Sigmoid colon (tissue), 7 donors: ENCODE data around the gene SIK2. TPM values are rescaled to one million over a fixed set of nuclear protein-coding genes. Genes with fewer than 3 reads are reported as not detected.

Experiments used
- DNase-seq: peaks from one replicate; pipeline ENCODE4 v3.0.0-alpha.2; 2019
- H3K27ac ChIP-seq, 4 donors: fragments of 200-600 bp; sonication (generic); one replicate each; pipeline ENCODE4 v1.5.1; 2016 to 2019; ENCODE audit warnings: mild to moderate bottlenecking in 1 of 4
- H3K27me3 ChIP-seq, 3 donors: fragments of 200-600 bp; sonication (generic); one replicate each; pipeline ENCODE4 v1.5.1; 2019; ENCODE audit warnings: mild to moderate bottlenecking in 1 of 3
- H3K36me3 ChIP-seq, 4 donors: fragments of 200-600 bp; sonication (generic); one replicate each; pipeline ENCODE4 v1.5.1; 2016 to 2019
- H3K4me1 ChIP-seq, 4 donors: fragments of 200-600 bp; sonication (generic); one replicate each; pipeline ENCODE4 v1.5.1; 2017 to 2019
- H3K4me3 ChIP-seq, 4 donors: fragments of 200-600 bp; sonication (generic); one replicate each; pipeline ENCODE4 v1.5.1; 2017 to 2019; ENCODE audit warnings: mild to moderate bottlenecking in 2 of 4, moderate library complexity in 1 of 4
- H3K9me3 ChIP-seq, 4 donors: fragments of 200-600 bp in 3 of 4; sonication (generic) in 3 of 4; one replicate each; pipeline versions ENCODE4 v1.5.1 to v1.6.1; 2013 to 2019
- CTCF ChIP-seq, 4 experiments: fragments of 450-650 bp in 3 of 4; fragments of 200-600 bp in 1 of 4; IDR thresholded peaks; one replicate each; pipeline ENCODE4 v1.5.1; 2016 to 2019; ENCODE audit warnings: antibody characterized with exemption in 4 of 4, mild to moderate bottlenecking in 3 of 4, moderate library complexity in 2 of 4
- EP300 ChIP-seq, 4 donors: sonication (generic); formaldehyde crosslinking; IDR thresholded peaks; one replicate each; pipeline ENCODE4 v1.6.1; 2017; ENCODE audit warnings: antibody characterized with exemption in 4 of 4
- POLR2A ChIP-seq, 2 donors: fragments of 450-650 bp; IDR thresholded peaks; one replicate each; pipeline ENCODE4 v1.6.1; 2016; ENCODE audit warnings: antibody characterized with exemption in 2 of 2, mild to moderate bottlenecking in 2 of 2, moderate library complexity in 2 of 2
- POLR2AphosphoS5 ChIP-seq, 4 donors: sonication (generic); formaldehyde crosslinking; IDR thresholded peaks; one replicate each; pipeline ENCODE4 v1.6.1; 2017; ENCODE audit warnings: antibody characterized with exemption in 4 of 4
- WGBS, 2 donors: extraction: QIAGEN DNeasy Blood & Tissue Kit; methylation state at CpG; one replicate each; pipeline ENCODE4 v1.1.7; 2013; 5-methylcytosine and 5-hydroxymethylcytosine counted together
- intact Hi-C: fragments of 100-400 bp; cut with DNase I; formaldehyde crosslinking; loops from one replicate; pipeline ENCODE4 v1.15.1; 2023
- polyA plus RNA-seq, 3 donors: library from polyadenylated mRNA; stranded (reverse); fragments of 200-250 nt; gene quantifications; one replicate each; pipeline ENCODE4 v1.2.3, GENCODE V29; 2013
- total RNA-seq, 4 donors: library from RNA; depleted of rRNA; stranded (reverse); fragments of >200 nt; gene quantifications; one replicate each; pipeline ENCODE4 v1.1.0, GENCODE V29; 2016
- donor health status: healthy with polysubstance abuse.
- donor health status: Bipolar disorder and iron deficiency.
- donor health status: healthy.

The SIK2 gene
- total and polyA plus RNA-seq, 7 donors = 4.8 to 14.1 (median 10.7) TPM

DNA sequence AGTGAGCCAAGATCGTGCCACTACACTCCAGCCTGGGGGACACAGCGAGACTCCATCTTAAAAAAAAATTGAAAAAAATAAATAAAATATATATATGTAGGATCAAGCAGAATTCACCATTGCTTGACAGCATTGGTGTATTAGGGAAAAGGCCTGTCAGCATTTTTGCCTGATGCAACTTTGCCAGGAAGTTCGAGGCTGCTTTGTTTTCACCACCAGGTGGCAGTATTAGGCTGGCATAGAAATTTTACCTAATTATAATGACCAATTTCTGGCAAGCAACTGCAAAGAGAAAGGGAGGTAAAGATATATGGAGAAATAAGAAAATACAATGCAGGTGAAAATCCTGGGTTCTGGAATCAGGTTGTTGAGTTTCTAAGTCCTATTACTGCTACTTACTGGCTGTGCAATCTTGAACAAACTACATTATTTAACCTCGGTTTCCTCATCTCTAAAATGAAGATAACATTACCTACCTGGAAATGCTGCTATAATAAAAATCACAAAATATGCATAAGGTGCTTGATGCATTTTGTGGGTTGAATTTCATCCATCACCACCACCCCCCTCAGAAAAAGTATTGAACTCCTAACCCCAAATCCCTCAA is 37.0 kb upstream of the SIK2 start:
- 62 to 72% methylated on average over 4 of the region's 4 CpGs for WGBS, 2 donors
- intact Hi-C loops = loop anchor here (1.0 kb wide), 1 partner anchor 212 kb away; no protein-coding TSS in a partner anchor

GRCh38 chr11:111566324-111566723 is 35.9 kb upstream of the SIK2 start:
- peaks cover 0 to 7% (median 0%) of the 10 kb centered on the region in 4 donors for H3K4me1 ChIP-seq
- H3K27me3 ChIP-seq = no peaks in the 10 kb centered on the region
- WGBS, 2 donors = 65 to 83% methylated on average over 7 of the region's 7 CpGs
- H3K4me3 ChIP-seq = no peak overlapping the region
- peaks cover 0 to under 1% (median 0%) of the 10 kb centered on the region in 4 donors for H3K36me3 ChIP-seq
- TF ChIP-seq POLR2A (IDR thresholded peaks at IDR 0.05) (no peak), POLR2AphosphoS5 (IDR thresholded peaks at IDR 0.05) (no peak), EP300 (IDR thresholded peaks at IDR 0.05) (no peak), CTCF (IDR thresholded peaks at IDR 0.05) (no peak)
- DNase-seq = no peak
- no peaks in the 10 kb centered on the region for H3K9me3 ChIP-seq
- intact Hi-C loops = loop anchor here (2.0 kb wide), 1 partner anchor 274 kb away; no protein-coding TSS in a partner anchor
- H3K27ac ChIP-seq = no peak overlapping the region

More for the DNA sequence above, 37.0 kb upstream of the SIK2 start:
- Histone ChIP-seq H3K9me3 (no peaks in the 10 kb centered on the region), H3K4me1 (peaks cover 0 to 8% (median 0%) of the 10 kb centered on the region in 4 donors), H3K27me3 (no peaks in the 10 kb centered on the region), H3K4me3 (no peak overlapping the region), H3K27ac (no peak overlapping the region), H3K36me3 (peaks cover 0 to 12% (median 0%) of the 10 kb centered on the region in 4 donors)
- TF ChIP-seq POLR2A (IDR thresholded peaks at IDR 0.05) (no peak), EP300 (IDR thresholded peaks at IDR 0.05) (no peak), POLR2AphosphoS5 (IDR thresholded peaks at IDR 0.05) (peak in 2 of 4 donors; percentile 18 to 20), CTCF (IDR thresholded peaks at IDR 0.05) (peak; percentile 66 to 89 (median 76))
- peak; percentile 78 for DNase-seq

GRCh38 chr11:111569476-111569875 is 32.8 kb upstream of the SIK2 start:
- DNase-seq = no peak
- WGBS, 2 donors = 77 to 78% methylated on average over 4 of the region's 4 CpGs
- intact Hi-C loops = no loop called here
- TF ChIP-seq EP300 (IDR thresholded peaks at IDR 0.05) = no peak
- no peak for TF ChIP-seq POLR2AphosphoS5 (IDR thresholded peaks at IDR 0.05)
- Histone ChIP-seq H3K27me3 (no peaks in the 10 kb centered on the region), H3K27ac (no peak overlapping the region), H3K4me3 (no peak overlapping the region), H3K9me3 (no peaks in the 10 kb centered on the region), H3K4me1 (peaks cover 0 to 11% (median 4%) of the 10 kb centered on the region in 4 donors), H3K36me3 (no peaks in the 10 kb centered on the region)

DNA sequence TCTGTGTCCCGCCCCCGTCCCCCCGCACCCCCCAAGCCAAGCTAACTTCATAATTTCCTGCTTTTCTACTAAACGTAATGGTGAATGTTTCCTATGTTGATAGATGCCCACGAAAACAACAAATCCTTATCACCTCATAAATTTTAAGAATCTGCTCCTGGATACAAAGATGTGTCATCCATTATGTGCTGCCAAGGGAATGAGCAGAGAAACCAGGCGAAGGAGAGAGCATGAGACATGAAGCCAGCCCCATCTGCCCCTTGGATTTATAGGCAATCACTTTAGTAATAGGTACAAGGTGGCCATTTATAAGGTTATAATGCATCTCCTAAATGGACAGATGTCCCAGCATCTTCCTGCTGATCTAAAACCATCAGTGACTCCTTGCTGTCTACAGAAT is 31.5 kb upstream of the SIK2 start:
- no peaks in the 10 kb centered on the region for H3K27me3 ChIP-seq
- H3K36me3 ChIP-seq = no peaks in the 10 kb centered on the region
- H3K27ac ChIP-seq = no peak overlapping the region
- DNase-seq = no peak
- H3K9me3 ChIP-seq = no peaks in the 10 kb centered on the region
- H3K4me3 ChIP-seq = no peak overlapping the region
- intact Hi-C loops = no loop called here
- 71 to 77% methylated on average over 6 of the region's 6 CpGs for WGBS, 2 donors
- no peak for TF ChIP-seq POLR2AphosphoS5 (IDR thresholded peaks at IDR 0.05)
- TF ChIP-seq EP300 (IDR thresholded peaks at IDR 0.05) = no peak
- no peak for TF ChIP-seq POLR2A (IDR thresholded peaks at IDR 0.05)
- no peak for TF ChIP-seq CTCF (IDR thresholded peaks at IDR 0.05)
- peaks cover 0 to 12% (median 5%) of the 10 kb centered on the region in 4 donors for H3K4me1 ChIP-seq

- peaks cover 0 to 12% (median 5%) of the 10 kb centered on the region in 4 donors for H3K4me1 ChIP-seq
- H3K27ac ChIP-seq = no peak overlapping the region
- DNase-seq = no peak
- WGBS, 2 donors = 24 to 54% methylated on average over 6 of the region's 6 CpGs
- no peaks in the 10 kb centered on the region for H3K9me3 ChIP-seq
- TF ChIP-seq CTCF (IDR thresholded peaks at IDR 0.05) (no peak), POLR2AphosphoS5 (IDR thresholded peaks at IDR 0.05) (no peak), POLR2A (IDR thresholded peaks at IDR 0.05) (no peak), EP300 (IDR thresholded peaks at IDR 0.05) (no peak)
- H3K27me3 ChIP-seq = no peaks in the 10 kb centered on the region
- no peaks in the 10 kb centered on the region for H3K36me3 ChIP-seq
- no peak overlapping the region for H3K4me3 ChIP-seq
- intact Hi-C loops = no loop called here
Observed at GRCh38 chr11:111571829-111572501, 30.3 kb upstream of the SIK2 start.
